B cell (primary cell): ENCODE measurements around the gene TNFAIP8L3. TPM values are rescaled to one million over a fixed set of nuclear protein-coding genes. Genes with fewer than 3 reads are reported as not detected.

ENCODE experiments used
- ATAC-seq: fragments of 200-7000 bp; cut with Tn5 transposase; one replicate; pipeline ENCODE4 v1.10.0; 2021; ENCODE audit warnings: low read depth, mild to moderate bottlenecking, moderate number of reproducible peaks, moderate library complexity
- CTCF ChIA-PET: fragments of 350-600 bp; sonication (Branson Sonifier 250); formaldehyde crosslinking; loops from one replicate; lab custom pipeline; 2021; ENCODE audit warnings: antibody characterized with exemption, inconsistent platforms; lab: Charles Lee
- POLR2A ChIA-PET: fragments of 350-600 bp; sonication (Branson Sonifier 250); formaldehyde crosslinking; loops from one replicate; lab custom pipeline; 2021; ENCODE audit warnings: antibody characterized with exemption; lab: Charles Lee
- DNase-seq: peaks from one replicate; pipeline ENCODE4 v3.0.0; 2013
- H2AFZ ChIP-seq: 2 replicates; pipeline ENCODE4 v1.6.1; 2012; ENCODE audit warnings: mild to moderate bottlenecking, low read depth, low read length; ENCODE audit not compliant: insufficient read depth, poor library complexity, severe bottlenecking
- H3K27ac ChIP-seq, 2 donors: 1 replicate in 1 of 2; 2 replicates in 1 of 2; pipeline ENCODE4 v1.5.1; 2012 to 2013; ENCODE audit warnings: low read length in 2 of 2, mild to moderate bottlenecking in 2 of 2, moderate library complexity in 1 of 2
- H3K27me3 ChIP-seq, 4 experiments: fragments of 200-600 bp in 1 of 4; sonication (generic) in 1 of 4; replicated peaks in 1 of 4; 1 replicate in 2 of 4; 2 replicates in 2 of 4; pipeline versions ENCODE4 v1.6.1 to v1.7.0; 2013 to 2016; ENCODE audit warnings: low read length in 3 of 4, mild to moderate bottlenecking in 2 of 4, mixed read lengths in 1 of 4, moderate library complexity in 1 of 4; ENCODE audit not compliant: insufficient read depth in 4 of 4, control insufficient read depth in 3 of 4; ENCODE audit errors: control extremely low read depth in 1 of 4
- H3K36me3 ChIP-seq, 2 experiments: replicated peaks in 1 of 2; 1 replicate in 1 of 2; 2 replicates in 1 of 2; pipeline versions ENCODE4 v1.6.1 to v1.7.1; 2013; ENCODE audit warnings: low read length in 1 of 2; ENCODE audit not compliant: insufficient read depth in 2 of 2, control insufficient read depth in 1 of 2; ENCODE audit errors: control extremely low read depth in 1 of 2, extremely low read depth in 1 of 2
- H3K4me1 ChIP-seq, 2 donors: fragments of 200-600 bp in 1 of 2; sonication (generic) in 1 of 2; 1 replicate in 1 of 2; 2 replicates in 1 of 2; pipeline versions ENCODE4 v1.5.1 to v1.6.1; 2013 to 2017; ENCODE audit warnings: low read length in 2 of 2; ENCODE audit not compliant: control insufficient read depth in 2 of 2, insufficient read depth in 2 of 2
- H3K4me2 ChIP-seq: replicated peaks from 2 replicates; pipeline ENCODE3; 2012; ENCODE audit warnings: mild to moderate bottlenecking, low read depth, low read length; ENCODE audit not compliant: poor library complexity, severe bottlenecking
- H3K4me3 ChIP-seq, 5 experiments: fragments of 200-600 bp in 1 of 5; sonication (generic) in 1 of 5; 1 replicate in 3 of 5; 2 replicates in 2 of 5; pipeline versions ENCODE4 v1.5.1 to v1.7.0; 2011 to 2016; ENCODE audit warnings: low read length in 4 of 5, mild to moderate bottlenecking in 4 of 5, low read depth in 2 of 5, control low read depth in 1 of 5, moderate library complexity in 1 of 5; ENCODE audit not compliant: insufficient read depth in 1 of 5; ENCODE audit errors: control extremely low read depth in 1 of 5, extremely low read depth in 1 of 5
- H3K79me2 ChIP-seq: fragments of 200-600 bp; sonication (generic); one replicate; pipeline ENCODE4 v1.6.0; 2016; ENCODE audit warnings: low read length; ENCODE audit not compliant: control insufficient read depth, insufficient read depth
- H3K9ac ChIP-seq: fragments of 200-600 bp; sonication (generic); 2 replicates; pipeline ENCODE4 v1.6.1; 2017; ENCODE audit warnings: mild to moderate bottlenecking, low read length, moderate library complexity
- H3K9me3 ChIP-seq, 3 donors: one replicate each; pipeline versions ENCODE4 v1.6.1 to v1.7.1; 2013; ENCODE audit warnings: low read length in 2 of 3; ENCODE audit not compliant: control insufficient read depth in 2 of 3, insufficient read depth in 1 of 3; ENCODE audit errors: control extremely low read depth in 1 of 3
- H4K20me1 ChIP-seq: 2 replicates; pipeline ENCODE4 v1.6.0; 2012; ENCODE audit warnings: mild to moderate bottlenecking, low read length; ENCODE audit not compliant: insufficient read depth, control insufficient read depth, poor library complexity, severe bottlenecking
- H3K27ac Mint-ChIP-seq: one replicate; pipeline ENCODE4 v1.8.0; 2021; ENCODE audit warnings: mixed read lengths
- H3K27me3 Mint-ChIP-seq: one replicate; pipeline ENCODE4 v1.8.0; 2021; ENCODE audit warnings: mixed read lengths
- H3K4me1 Mint-ChIP-seq: one replicate; pipeline ENCODE4 v1.8.0; 2021; ENCODE audit warnings: mixed read lengths
- H3K4me3 Mint-ChIP-seq: one replicate; pipeline ENCODE4 v1.8.0; 2021; ENCODE audit warnings: mixed read lengths
- H3K9me3 Mint-ChIP-seq: one replicate; pipeline ENCODE4 v1.8.0; 2022; ENCODE audit warnings: mixed read lengths; ENCODE audit not compliant: insufficient read depth
- EZH2 ChIP-seq: IDR thresholded peaks from 2 replicates; pipeline ENCODE4 v1.6.1; 2012; ENCODE audit warnings: borderline replicate concordance, low read depth, mild to moderate bottlenecking, moderate library complexity, low read length; ENCODE audit not compliant: insufficient read depth, poor library complexity, severe bottlenecking
- WGBS: methylation state at CpG from one replicate; pipeline ENCODE4 v1.1.5; 2013; ENCODE audit warnings: missing lambda C conversion rate; ENCODE audit not compliant: insufficient coverage; 5-methylcytosine and 5-hydroxymethylcytosine counted together
- intact Hi-C: fragments of 100-400 bp; cut with micrococcal nuclease; formaldehyde crosslinking; loops from one replicate; pipeline ENCODE4 v1.10.0; 2022
- polyA plus RNA-seq: library from polyadenylated mRNA; depleted of rRNA; stranded (reverse); fragments of >200 nt; gene quantifications from 2 replicates; pipeline ENCODE4 v1.2.3, GENCODE V29; 2012
- total RNA-seq, 2 donors: library from RNA; stranded (reverse); fragments of 120-200 nt in 1 of 2; gene quantifications; 1 replicate in 1 of 2; 2 replicates in 1 of 2; pipeline versions ENCODE4 v1.2.3 to v1.2.4, GENCODE V29; 2013 to 2022
- TF ChIP-seq, protein P1 (sequence below): fragments of 200-600 bp; IDR thresholded peaks from one replicate; pipeline ENCODE4 v1.8.0; 2022; ENCODE audit warnings: antibody characterized with exemption, mild to moderate bottlenecking

Gene TNFAIP8L3
- total and polyA plus RNA-seq, 2 donors (not counting 1 experiment from before 2014, with no cell fraction given): not detected

DNA sequence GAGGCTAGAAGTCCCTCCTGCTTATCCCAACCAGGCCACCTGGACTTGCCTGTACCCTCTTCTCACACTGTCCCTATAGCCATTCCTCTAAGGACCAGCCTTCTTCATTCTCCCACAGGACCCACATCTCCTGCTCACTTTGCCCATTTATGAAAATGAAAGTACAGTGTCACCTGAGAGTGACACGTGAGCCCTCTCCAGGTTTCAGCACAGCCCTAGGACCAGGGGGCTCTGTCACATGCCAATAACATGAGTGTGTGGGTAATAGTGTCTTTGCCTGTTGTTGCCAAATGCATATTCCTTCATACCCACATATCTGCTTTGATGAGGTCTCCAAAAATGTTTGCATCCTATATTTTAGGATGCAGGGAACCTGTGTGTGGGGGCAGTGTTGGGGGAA is 42.3 kb upstream of the TNFAIP8L3 start:
- no peak overlapping the region for H3K4me3 Mint-ChIP-seq
- H3K36me3 ChIP-seq: no peaks in the 10 kb centered on the region
- ChIA-PET POLR2A (no interaction called here), CTCF (no interaction called here)
- no peak overlapping the region for H3K4me2 ChIP-seq
- no peak overlapping the region for H3K27ac Mint-ChIP-seq
- no peaks in the 10 kb centered on the region for H3K4me1 ChIP-seq
- no CpG with 5 or more reads among the region's 1 CpG for WGBS
- H3K9me3 ChIP-seq: peaks cover 0 to 2% (median 0%) of the 10 kb centered on the region in 3 donors
- no peaks in the 10 kb centered on the region for H3K4me1 Mint-ChIP-seq
- DNase-seq: no peak
- H3K27me3 Mint-ChIP-seq: peaks cover 15% of the 10 kb centered on the region
- H2AFZ ChIP-seq: no peak overlapping the region
- no peaks in the 10 kb centered on the region for H4K20me1 ChIP-seq
- no peak overlapping the region for H3K4me3 ChIP-seq
- no peak for TF ChIP-seq EZH2
- TF ChIP-seq, protein P1, sequence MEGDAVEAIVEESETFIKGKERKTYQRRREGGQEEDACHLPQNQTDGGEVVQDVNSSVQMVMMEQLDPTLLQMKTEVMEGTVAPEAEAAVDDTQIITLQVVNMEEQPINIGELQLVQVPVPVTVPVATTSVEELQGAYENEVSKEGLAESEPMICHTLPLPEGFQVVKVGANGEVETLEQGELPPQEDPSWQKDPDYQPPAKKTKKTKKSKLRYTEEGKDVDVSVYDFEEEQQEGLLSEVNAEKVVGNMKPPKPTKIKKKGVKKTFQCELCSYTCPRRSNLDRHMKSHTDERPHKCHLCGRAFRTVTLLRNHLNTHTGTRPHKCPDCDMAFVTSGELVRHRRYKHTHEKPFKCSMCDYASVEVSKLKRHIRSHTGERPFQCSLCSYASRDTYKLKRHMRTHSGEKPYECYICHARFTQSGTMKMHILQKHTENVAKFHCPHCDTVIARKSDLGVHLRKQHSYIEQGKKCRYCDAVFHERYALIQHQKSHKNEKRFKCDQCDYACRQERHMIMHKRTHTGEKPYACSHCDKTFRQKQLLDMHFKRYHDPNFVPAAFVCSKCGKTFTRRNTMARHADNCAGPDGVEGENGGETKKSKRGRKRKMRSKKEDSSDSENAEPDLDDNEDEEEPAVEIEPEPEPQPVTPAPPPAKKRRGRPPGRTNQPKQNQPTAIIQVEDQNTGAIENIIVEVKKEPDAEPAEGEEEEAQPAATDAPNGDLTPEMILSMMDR: no peak
- no peaks in the 10 kb centered on the region for H3K79me2 ChIP-seq
- no peaks in the 10 kb centered on the region for H3K27me3 ChIP-seq
- no peak overlapping the region for H3K27ac ChIP-seq
- intact Hi-C loops: no loop called here
- no peak for ATAC-seq
- peaks cover 4% of the 10 kb centered on the region for H3K9me3 Mint-ChIP-seq
- no peak overlapping the region for H3K9ac ChIP-seq

- H3K4me2 ChIP-seq: no peak overlapping the region
- TF ChIP-seq EZH2: no peak
- TF ChIP-seq, protein P1: no peak
- no peaks in the 10 kb centered on the region for H3K4me1 ChIP-seq
- ChIA-PET POLR2A (no interaction called here), CTCF (interaction anchor here (1.3 kb wide), 1 partner anchor 27 kb away, joined by 5 read pairs; no protein-coding TSS in a partner anchor)
- no peaks in the 10 kb centered on the region for H3K4me1 Mint-ChIP-seq
- no peak for DNase-seq
- no peak for ATAC-seq
- H3K36me3 ChIP-seq: no peaks in the 10 kb centered on the region
- no peaks in the 10 kb centered on the region for H4K20me1 ChIP-seq
- H3K4me3 ChIP-seq: no peak overlapping the region
- H3K9ac ChIP-seq: no peak overlapping the region
- no peak overlapping the region for H3K27ac Mint-ChIP-seq
- peaks cover 3% of the 10 kb centered on the region for H3K27me3 Mint-ChIP-seq
- no peak overlapping the region for H3K4me3 Mint-ChIP-seq
- H3K79me2 ChIP-seq: no peaks in the 10 kb centered on the region
- WGBS: 79% methylated on average over 2 of the region's 2 CpGs
- intact Hi-C loops: no loop called here
- H3K27ac ChIP-seq: no peak overlapping the region
- H3K9me3 ChIP-seq: peaks cover 0 to under 1% (median 0%) of the 10 kb centered on the region in 3 donors
- peaks cover under 1% of the 10 kb centered on the region for H3K9me3 Mint-ChIP-seq
- H3K27me3 ChIP-seq: no peaks in the 10 kb centered on the region
- H2AFZ ChIP-seq: no peak overlapping the region
Observed at GRCh38 chr15:51135276-51135675, 40.6 kb upstream of the TNFAIP8L3 start.
